Activated T-cell treated with anti-CD3 and anti-CD28 coated beads for 4 hours (primary cell): ENCODE data around the gene GJA4.
"Not testable (repeated sequence)": the region's sequence is repeated elsewhere in the genome, so short reads cannot be mapped to it uniquely, and the experiment has no call there.

ENCODE experiments used
- DNase-seq: peaks from one replicate; pipeline ENCODE4 v3.0.0-alpha.2; 2020

Gene GJA4

DNA sequence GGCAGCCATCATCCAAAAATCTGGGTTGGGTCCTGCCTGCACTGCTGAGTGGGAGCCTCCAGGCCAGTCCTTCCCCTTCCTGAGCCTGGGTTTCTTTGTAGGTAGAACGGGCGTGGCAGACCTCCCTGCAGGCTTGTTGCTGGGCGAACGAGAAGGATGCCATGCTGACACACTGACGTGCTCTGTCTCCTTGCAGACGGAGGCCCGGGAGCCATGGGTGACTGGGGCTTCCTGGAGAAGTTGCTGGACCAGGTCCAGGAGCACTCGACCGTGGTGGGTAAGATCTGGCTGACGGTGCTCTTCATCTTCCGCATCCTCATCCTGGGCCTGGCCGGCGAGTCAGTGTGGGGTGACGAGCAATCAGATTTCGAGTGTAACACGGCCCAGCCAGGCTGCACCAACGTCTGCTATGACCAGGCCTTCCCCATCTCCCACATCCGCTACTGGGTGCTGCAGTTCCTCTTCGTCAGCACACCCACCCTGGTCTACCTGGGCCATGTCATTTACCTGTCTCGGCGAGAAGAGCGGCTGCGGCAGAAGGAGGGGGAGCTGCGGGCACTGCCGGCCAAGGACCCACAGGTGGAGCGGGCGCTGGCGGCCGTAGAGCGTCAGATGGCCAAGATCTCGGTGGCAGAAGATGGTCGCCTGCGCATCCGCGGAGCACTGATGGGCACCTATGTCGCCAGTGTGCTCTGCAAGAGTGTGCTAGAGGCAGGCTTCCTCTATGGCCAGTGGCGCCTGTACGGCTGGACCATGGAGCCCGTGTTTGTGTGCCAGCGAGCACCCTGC is 1.4 kb downstream of the GJA4 start:
- DNase-seq: no peak

DNA sequence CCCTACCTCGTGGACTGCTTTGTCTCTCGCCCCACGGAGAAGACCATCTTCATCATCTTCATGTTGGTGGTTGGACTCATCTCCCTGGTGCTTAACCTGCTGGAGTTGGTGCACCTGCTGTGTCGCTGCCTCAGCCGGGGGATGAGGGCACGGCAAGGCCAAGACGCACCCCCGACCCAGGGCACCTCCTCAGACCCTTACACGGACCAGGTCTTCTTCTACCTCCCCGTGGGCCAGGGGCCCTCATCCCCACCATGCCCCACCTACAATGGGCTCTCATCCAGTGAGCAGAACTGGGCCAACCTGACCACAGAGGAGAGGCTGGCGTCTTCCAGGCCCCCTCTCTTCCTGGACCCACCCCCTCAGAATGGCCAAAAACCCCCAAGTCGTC is 2.0 kb downstream of the GJA4 start:
- no peak for DNase-seq

DNA sequence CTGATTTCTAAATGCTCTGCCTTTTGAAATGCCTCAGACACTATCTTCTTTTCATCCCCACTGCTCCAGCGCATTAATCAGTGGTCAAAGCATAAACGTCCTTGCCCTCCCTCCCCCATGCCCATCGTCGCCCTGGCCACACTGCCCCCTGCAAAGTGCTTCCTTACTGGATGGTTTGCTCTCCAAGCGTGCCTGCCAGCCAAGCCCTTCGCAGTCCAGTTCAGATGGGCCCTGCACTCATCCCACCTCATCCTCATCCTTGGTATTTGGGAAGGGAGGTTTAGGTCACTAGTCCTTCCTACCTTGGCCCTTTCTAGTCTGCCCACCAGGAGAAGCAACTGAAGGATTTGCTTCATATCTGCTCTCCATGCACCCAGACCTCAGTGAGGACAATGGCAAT is 3.1 kb downstream of the GJA4 start:
- DNase-seq: no peak

DNA sequence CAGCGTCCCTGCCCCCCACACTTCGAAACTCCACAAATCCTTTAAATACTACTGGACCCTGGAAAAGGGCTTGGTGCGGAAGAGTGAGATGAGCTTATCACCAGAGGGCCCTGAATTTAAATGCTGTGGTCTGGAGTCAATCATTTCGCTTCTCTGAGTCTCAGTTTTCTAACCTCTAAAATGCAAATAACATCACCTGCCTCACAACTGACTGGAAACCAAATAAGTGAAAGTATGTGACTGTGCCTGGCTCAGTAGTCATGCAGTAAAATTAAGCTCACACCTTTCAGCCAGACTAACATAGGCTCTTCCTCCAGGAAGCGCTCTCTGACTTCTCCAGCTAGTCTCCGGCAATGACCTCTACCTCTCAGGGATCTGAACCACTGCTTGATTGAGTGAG is 4.2 kb downstream of the GJA4 start:
- no peak for DNase-seq

DNA sequence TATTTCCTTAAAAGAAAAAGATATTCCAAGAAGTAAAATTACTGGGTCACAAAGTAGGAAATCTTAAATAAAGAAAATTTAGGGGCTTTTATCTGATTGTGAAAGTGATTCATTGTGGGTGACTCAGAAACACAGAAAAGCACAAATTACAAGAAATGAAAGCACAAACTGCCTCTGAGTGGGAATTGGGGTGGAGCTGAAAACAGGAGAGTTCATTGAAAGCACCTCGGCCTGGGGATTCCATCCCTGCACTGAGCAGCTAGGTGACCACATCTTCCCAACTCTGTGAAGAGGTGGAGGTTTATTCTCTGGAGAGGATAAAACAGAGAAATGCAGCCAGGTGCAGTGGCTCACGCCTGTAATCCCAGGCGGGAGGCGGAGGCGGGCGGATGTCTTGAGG is 7.4 kb downstream of the GJA4 start:
- no peak for DNase-seq

DNA sequence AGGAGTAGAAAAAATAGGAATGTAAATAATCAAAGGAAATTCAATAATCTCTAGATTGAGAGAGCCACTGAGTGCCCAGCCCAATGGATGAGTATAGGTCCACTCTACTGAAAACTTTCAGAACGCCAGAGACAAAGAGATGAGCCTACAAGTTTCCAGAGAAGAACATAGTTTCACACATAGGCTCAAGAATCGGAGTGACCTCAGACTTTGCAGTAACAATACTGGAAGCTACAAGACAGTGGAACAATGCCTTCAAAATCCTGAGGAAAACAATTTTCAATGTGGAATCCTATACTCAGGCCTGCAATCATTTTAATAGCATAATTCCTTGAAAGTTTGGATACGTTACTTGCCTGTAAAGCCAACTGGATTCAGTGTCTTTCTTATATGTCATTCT is 11.0 kb downstream of the GJA4 start:
- no peak for DNase-seq

DNA sequence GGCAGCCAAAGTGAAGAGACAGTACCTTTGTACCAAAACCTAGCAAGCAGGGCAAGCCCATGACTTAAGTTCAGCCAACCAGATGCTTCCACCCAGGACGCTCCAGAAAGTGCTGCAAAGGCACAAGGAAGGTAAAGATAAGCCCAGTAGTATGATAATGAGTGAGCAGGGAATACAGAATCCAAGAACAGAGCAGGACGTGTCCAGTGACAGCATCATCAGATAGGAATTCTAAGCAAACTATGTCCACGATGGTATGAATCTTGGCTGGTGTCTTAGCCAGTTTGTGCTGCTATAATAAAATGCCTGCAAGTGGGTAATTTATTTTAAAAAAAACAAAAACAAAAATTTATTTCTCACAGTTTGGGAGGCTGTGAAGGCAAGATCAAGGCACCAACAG is 13.6 kb downstream of the GJA4 start:
- DNase-seq: no peak

DNA sequence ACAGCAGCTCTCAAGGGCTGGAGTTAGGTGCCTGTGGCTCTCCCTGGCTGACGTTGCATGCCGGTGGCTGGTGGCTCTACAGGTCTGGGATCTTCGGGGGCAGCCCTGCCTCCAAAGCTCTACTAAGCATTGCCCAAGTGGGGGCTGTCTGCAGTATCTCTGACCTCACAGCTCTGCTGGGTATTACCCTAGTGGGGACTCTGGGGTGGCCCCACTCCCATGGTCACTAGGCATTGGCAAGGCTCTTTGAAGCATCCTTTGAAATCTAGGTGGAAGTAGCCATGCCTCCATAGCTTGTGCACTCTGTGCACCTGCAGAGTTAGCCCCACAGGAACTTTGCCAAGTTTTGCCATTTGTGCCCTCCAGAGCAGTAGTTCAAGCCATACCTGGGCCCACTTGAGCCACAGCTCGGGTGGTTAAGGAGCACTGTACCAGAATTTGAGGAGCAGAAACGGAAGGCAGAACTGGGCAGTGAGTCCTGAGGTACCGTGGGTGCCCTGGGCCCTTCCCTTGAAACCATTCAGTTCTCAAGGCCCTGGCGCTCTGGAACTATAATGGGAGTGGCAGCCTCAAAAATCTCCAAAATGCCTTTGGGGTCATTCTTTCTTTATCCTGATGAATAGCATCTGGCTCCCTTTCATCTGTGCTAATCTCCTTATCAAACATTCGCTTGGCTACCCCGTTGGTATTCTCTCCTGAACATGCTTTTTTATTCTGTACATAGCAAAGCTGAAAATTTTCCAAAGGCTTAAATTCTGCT is 15.4 kb downstream of the GJA4 start:
- no peak for DNase-seq

DNA sequence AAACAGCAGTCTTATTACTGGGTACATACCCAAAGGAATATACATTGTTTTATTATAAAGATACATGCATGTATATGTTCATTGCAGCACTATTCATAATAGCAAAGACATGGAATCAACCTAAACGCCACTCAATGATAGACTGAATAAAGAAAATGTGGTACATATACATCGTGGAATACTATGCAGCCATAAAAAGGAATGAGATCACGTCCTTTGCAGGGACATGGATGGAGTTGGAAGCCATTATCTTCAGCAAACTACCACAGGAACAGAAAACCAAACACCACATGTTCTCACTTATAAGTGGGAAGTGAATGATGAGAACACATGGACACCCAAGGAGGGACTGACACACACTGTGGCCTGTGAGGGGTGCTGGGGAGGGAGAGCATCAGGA is 18.0 kb downstream of the GJA4 start:
- DNase-seq: not testable (repeated sequence)

DNA sequence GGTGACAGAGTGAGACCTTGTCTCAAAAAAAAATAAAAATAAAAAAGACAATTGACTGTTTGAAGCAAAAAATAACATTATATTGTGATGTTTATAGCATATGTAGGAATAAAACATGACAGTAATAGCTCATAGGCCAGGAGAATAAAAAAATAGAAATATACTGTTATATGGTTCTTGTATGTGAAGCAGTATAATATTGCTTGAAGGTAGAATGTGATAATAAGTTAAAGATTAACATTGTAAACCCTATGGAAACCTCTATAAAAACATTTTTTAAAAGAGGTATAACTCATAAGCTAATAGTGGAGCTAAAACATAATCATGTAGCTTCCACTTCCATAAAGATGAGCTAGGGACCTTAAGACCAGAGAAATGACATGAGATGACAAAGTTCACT is 23.5 kb downstream of the GJA4 start:
- DNase-seq: no peak

DNA sequence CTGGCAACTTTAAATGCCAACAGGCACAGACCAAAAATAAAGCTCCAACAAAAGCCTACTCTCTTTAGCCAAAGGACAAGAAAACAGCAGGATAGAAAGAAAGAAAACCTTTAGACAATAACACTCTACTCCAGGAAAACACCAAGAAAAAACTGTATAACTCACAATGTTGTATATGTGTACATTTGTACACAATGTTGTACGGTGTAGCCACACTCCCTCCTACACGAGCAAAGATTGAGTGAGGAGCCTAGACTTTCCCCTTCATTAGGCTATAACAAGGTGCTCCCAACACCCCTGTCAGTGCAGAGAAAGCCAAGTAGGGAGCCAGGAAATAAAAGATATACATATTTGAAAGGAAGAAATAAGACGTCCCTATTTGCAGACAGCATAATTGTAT is 24.0 kb downstream of the GJA4 start:
- DNase-seq: no peak

DNA sequence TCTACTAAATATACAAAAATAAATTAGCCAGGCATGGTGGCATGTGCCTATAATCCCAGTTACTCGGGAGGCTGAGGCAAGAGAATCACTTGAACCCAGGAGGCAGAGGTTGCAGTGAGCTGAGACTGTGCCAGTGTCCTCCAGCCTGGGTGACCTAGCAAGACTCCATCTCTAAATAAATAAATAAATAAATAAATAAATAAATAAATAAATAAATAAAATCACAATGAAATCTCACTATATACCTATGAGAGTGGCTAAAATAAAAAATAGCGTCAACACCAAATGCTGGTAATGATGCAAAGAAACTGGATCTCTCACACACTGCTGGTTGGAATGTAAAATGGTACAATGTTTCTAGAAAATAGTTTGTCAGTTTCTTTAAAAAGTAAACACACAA is 26.1 kb downstream of the GJA4 start:
- not testable (repeated sequence) for DNase-seq

DNA sequence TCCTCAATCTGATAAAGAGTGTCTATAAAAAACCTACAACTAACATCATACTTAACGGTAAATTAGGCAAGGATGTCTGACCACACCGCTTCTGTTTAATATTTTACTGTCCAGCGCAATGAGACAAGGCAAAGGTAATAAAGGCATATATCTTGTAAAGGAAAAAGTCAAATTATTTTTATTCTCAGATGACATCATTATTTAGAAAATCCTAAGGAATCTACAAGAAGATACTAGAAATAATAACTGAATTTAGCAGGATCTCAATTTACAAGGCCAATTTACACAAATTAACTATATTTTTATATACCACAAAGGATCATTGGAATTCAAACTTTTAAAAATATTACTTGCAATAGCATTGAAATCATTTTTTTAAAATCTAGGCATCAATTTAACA is 29.4 kb downstream of the GJA4 start:
- no peak for DNase-seq

DNA sequence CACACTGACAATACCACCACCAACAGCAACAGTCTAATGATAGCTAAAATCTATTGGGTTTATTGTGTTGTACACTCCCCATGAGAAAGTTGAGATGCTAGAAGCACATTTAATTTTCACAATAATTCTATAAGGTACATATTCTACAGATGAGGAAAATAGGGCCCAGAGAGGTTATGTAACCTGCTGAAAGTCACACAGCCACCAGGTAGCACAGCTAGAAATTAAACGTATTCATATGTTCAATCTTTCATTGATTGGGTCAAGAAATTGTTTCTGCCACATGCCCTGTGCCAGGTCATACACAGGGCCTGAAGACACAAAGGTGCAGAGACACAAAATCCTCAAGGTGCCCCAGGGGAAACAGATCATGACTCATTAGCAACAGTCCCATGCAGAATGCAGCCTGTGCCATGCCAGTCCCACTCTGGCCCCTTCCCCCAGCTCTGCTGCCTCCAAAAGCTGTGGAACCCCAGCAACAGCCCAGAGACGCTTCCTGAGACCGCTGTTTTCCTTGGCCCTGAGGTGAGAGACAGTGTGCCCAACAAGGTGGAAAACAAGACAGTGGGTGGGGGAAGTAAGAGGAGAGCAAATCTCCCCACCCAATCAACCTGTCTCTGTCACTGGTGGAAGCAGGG is 32.1 kb downstream of the GJA4 start:
- DNase-seq: no peak

DNA sequence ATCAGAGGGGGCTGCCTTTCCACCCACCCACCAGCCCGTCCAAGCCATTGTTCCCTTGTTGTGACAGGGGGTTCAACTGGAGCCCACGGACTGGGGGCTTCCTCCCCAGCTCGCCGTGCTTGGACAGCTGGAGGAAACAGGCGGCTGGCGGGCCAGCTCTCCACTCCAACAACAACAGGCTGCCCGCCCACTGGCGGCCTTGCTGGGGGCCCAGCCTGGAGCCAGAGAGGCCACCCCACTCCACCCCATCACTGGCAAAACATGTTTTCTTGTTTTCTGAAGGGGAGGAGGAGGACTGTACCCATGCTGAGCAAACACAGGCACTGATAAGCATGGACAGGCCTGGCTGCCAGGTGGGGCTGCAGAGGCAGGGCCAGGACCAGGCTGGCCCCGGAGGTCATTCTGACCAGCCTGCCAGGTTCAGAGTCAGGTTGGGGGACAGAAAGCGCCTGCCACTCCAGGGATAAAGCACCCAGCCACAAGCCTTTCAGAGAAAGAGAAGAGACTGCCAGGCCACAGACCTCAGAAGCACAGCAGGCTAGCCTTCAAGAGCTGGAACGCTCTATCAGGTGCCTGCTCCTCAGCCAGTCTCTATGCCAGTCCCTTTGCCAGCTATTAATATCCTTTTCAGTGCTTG is 32.8 kb downstream of the GJA4 start:
- no peak for DNase-seq

DNA sequence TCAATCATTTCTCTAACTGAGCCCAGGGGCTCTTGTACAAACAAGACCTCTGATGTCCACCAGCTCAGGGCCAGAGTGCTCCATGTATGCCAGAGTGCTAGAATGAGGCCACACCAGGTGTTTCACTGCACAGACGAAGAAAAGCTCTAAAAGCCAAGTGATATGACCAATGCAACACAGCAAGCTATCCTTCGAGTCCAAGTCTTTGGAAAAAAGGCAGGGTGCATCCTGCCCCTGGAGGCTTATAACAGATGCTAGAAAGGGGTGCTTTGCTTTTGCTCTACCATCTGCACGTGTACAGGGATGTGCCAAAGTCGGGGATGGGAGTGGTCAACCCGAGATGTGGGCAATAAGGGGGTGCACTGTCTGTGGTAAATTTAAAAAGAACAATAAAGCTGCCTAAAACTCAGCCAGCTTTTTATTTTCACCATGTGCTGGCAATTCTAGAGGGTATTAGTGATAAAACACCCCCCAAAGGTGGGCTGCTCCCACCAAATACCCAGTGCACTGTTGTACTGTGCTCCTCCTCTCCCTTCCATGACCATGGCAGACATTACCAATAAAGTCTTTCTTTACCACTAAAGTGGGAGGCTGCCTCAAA is 34.6 kb downstream of the GJA4 start:
- no peak for DNase-seq

DNA sequence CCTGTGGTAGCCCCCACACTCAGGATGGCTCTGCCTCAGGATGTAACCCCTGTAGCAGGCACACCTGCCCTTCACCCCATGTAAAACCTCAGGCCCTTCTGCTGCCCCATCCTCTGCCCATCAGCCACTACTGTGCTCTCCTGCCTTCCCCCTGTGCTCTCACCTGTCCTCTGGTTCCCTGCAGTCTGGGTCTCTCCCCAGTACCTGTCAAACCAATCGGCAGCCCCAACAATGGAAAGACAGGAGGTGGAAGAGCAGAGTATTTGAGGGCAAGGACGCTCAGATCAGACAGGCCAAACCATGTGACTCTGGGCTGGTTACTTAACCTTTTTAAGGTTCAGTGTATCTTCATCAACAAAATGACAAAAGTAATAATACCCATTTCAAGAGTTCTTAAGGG is 35.8 kb downstream of the GJA4 start:
- DNase-seq: no peak

DNA sequence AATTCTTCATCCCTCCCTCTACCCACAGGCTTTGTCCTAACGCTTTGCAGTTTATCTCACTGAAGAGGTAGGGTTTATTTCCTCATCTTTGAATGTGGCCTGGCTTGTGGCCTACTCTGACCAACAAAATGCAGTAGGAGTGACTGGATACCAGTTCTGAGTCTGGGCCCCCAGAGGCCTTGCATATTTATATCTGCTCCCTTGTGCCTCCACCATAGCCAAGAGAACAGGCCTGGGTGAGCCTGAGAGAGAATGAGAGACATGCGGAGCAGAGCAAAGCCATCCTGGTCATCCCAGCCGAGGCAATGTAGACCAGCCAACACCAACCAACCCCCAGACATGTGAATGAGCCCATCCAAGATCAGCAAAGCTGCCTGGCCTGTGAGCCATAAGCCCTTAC is 36.5 kb downstream of the GJA4 start:
- DNase-seq: no peak

DNA sequence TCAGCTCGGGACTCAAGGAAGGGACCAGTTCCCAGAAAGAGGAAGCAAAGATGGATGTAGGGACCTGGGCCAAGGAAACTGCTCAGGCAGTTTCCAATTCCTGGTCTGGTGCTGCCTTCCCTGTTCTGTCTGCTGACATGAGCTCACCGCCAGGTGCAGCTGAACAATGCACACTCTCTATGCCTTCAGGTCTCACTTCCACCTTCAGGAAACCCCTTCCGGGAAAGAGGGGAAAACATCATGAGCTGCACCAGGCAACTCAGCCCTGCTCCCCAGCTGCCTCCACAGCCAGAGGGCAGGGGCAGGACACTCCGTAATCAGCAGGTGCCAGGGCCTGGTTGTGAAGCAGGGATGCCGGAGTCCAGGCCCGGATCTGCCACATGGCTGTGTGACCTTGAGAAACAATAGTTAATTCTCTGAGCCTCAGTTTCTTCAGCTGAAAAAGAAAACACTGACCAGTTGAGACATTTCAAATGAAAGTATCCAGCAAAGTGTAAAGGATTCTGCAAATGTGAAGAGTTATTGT is 39.0 kb downstream of the GJA4 start:
- no peak for DNase-seq

DNA sequence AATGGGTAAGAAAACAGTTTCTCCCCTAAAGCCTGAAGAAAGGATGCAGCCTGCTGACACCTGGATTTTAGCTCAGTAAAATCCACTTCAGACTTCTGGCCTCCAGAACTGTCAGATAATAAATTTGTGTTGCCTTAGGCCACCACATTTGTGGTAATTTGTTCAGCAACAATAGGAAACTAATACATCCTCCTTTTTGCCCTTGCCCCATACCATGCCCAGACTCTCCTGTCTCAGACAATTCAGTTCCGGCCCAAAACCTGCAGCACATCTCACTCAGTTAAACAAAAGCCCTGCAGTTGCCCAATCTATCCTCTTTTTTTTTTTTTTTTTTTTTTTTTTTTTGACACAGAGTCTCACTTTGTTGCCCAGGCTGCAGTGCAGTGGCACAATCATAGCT is 40.9 kb downstream of the GJA4 start:
- no peak for DNase-seq

DNA sequence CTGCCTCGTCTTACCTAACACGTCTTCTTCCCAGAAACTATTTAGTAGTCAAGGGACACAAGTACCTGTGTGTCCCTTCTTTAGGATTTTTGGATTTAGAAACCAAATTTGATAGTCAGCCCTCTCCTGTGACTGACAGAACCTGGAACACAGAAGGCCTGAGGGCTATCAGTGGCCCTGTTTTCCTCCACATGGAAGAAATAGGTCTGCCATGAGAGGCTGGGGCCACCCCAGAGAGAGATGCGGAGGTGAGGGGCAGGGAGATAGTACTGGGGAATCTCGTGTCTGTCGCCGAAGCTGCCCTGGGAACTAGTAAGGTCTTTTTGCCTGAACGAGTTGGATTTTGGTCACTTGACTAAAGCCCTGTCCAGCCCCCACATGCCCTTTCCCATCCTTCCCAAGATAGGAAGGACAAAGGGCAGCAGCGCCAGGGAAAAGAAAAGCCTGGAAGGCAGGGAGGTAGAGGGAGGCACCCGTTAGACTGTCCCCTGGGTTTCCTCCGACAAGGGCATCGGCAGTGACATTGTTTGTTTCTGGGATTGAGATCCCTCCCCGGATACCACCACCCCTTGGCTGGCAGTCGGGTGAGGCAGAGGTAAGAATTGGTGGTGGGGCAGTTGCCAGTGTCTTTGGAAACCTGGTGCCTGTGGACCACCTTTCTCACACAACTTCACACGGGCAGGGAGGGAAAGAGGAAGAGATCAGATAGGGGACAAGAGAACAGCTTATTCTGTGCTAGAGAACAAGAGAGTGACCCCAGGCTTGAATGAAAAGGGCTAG is 46.9 kb downstream of the GJA4 start:
- DNase-seq: no peak

DNA sequence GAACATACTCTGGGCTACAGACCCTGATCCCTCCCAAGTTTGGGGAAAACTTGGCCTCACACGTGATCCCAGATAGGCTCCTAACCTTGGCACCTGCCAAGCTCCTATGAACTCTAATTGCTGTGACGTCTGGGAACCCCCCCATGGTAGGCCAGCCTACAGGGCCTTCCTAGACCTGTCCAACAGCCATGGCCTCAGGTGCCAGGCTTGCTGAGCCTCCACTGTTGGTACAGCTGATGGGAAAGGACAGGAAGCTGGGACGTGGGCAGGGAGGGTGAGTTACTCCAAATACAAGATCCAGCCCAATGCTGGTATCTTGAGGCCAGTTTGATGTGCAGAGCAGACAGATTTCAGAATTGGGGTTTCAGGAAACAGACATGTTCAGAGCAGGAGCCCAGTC is 47.6 kb downstream of the GJA4 start:
- DNase-seq: no peak
